Right lobe of liver (tissue), 4 donors: ENCODE measurements around the gene FUCA1.

ENCODE experiments used
- POLR2A ChIP-seq: fragments of 450-650 bp; IDR thresholded peaks from one replicate; pipeline ENCODE4 v1.6.1; 2017; ENCODE audit warnings: antibody characterized with exemption, mild to moderate bottlenecking
- TF ChIP-seq, protein P1 (sequence below), 4 donors: fragments of 200-600 bp in 3 of 4; fragments of 450-650 bp in 1 of 4; IDR thresholded peaks; one replicate each; pipeline versions ENCODE4 v1.5.1 to v1.8.0; 2016 to 2022; ENCODE audit warnings: antibody characterized with exemption in 4 of 4, mild to moderate bottlenecking in 2 of 4
- donor health status: DM: no; HTN: no; CAD: no.
- donor health status: DM: no; HTN: no; CAD: no.
- donor health status: DM: no; HTN: yes; CAD: no.

DNA sequence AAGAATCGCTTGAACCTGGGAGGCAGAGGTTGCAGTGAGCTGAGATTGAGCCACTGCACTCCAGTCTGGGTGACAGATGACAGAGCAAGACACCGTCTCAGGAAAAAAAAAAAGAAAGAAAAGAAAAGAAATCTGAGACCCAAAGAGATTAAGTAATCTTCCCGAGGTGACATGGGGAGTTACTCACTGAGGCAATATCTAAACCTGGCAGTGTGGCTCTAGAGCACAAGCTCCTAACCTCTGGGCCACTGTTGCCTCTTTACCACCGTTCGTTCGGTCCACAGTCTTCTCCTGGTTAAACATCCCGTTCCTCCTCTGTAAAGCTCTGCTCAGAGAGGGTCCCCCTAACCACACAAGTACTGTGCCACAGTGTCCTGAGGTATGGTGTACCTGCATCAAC lies 44.3 kb downstream of the FUCA1 start:
- no peak for TF ChIP-seq POLR2A
- TF ChIP-seq, protein P1, sequence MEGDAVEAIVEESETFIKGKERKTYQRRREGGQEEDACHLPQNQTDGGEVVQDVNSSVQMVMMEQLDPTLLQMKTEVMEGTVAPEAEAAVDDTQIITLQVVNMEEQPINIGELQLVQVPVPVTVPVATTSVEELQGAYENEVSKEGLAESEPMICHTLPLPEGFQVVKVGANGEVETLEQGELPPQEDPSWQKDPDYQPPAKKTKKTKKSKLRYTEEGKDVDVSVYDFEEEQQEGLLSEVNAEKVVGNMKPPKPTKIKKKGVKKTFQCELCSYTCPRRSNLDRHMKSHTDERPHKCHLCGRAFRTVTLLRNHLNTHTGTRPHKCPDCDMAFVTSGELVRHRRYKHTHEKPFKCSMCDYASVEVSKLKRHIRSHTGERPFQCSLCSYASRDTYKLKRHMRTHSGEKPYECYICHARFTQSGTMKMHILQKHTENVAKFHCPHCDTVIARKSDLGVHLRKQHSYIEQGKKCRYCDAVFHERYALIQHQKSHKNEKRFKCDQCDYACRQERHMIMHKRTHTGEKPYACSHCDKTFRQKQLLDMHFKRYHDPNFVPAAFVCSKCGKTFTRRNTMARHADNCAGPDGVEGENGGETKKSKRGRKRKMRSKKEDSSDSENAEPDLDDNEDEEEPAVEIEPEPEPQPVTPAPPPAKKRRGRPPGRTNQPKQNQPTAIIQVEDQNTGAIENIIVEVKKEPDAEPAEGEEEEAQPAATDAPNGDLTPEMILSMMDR (IDR thresholded peaks at IDR 0.05): no peak
